GM19452 (cell line): ENCODE results near the gene TP53TG5.
"Not testable (repeated sequence)": the region's sequence is repeated elsewhere in the genome, so short reads cannot be mapped to it uniquely, and the experiment has no call there.

Experiments used
- ATAC-seq: cut with Tn5 transposase; IDR thresholded peaks from one replicate; pipeline ENCODE4 v1.9.1; 2021; ENCODE audit not compliant: unreplicated experiment

The TP53TG5 gene

GRCh38 chr20:45367126-45367525 lies 11.0 kb downstream of the TP53TG5 start:
- ATAC-seq = no peak

DNA sequence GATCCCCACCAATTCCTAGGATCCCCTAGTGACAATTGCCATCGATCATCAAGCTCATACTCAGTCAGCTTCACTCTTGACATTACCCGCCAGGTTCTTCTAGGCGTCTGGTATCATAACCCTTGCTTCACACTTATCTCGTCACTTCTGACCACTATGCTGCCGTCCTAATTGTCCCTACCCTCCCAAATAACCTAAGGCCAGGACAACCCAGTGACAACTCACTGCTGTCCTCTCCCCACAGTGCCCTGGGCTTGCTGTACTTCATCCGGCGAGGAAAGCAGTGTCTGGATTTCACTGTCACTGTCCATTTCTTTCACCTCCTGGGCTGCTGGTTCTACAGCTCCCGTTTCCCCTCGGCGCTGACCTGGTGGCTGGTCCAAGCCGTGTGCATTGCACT lies 11.5 kb downstream of the TP53TG5 start:
- no peak for ATAC-seq

DNA sequence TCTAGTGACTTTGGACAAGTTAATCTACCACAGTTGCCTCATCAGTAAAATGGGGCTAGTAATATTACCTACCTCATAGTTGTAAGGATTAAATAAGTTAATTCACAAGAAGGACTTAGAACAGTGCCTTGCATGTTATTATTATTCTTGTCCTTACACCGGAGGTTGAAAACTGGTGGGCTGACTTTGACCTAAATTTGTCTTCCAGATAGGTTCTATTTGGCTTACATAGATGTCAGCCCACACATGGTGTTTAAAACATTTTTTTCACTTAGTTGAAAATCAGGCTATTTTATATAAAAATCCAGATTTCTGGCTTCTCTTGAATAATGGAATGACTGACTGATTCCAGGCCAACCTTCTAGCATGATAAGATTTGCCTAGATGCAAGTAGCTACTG lies 11.9 kb downstream of the TP53TG5 start:
- ATAC-seq = no peak

DNA sequence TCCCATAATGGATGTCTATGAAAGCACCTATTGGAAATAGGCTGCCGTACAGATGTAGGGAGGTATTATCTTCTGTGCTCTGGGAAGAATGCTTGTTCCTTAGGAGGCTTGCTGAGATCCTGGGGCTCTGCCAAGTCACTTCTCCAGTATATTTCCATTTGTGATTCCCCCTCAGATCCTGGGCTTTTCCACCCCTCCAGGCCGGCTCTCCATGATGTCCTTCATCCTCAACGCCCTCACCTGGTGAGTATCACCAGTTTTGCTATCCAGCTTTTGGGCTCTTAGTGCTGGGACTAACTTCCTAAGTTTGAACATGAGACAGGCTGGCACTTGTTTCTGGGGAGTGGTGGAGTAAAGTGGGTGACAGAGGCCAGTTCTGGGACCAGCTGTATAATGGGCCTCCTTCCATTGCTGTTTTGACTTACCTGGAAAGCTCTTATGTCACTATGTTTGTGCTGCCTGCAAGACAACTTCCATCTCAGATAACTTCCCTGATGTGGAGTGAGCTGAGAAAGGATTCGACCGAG lies 12.6 kb downstream of the TP53TG5 start:
- no peak for ATAC-seq

GRCh38 chr20:45363611-45364492 lies 14.3 kb downstream of the TP53TG5 start:
- no peak for ATAC-seq

DNA sequence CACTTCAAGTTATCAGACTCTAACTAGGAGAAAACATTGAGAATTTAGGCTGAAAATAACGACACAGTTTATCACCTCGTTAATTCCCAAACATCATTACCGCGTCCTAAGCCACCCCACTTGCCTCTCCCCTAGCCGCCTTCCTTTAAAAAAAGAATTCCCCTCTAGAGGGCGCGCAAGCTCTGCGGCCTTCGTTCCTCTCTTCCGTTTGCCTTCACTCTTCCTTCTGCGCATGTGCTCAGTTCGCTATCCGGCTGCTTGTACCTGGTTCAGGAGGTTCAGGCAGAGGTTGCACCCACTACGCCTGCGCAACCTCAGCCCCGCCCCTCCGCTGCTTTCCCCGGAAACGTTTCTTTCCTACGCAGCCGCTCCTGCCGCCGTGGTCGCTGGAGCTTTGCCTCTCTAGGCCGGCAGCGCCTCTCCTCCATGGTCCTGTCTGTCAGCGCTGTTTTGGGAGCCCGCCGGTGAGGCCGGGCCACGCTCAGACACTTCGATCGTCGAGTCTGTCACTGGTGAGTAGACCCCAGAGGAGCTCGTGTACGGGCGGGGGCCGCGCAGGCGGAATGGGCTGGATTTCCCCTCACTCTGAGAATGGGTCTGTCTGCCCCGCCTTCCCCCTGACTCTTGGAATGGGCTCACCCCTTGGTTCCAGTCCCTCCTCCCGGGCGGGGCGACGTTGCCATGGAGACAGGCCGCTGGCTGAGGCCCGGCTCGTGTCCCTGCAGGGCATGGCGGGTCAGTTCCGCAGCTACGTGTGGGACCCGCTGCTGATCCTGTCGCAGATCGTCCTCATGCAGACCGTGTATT lies 15.1 kb downstream of the TP53TG5 start, which contains the start of gene SYS1:
Gene SYS1 (plus strand): TSS at position 353 of the 807 bp plus-strand sequence. CDS start 376 bp downstream, at position 729.
- peak; percentile 84 for ATAC-seq

- ATAC-seq = no peak
These were observed 16.3 kb downstream of the TP53TG5 start for GRCh38 chr20:45361793-45362192.

- ATAC-seq = no peak
These were observed 18.5 kb downstream of the TP53TG5 start for GRCh38 chr20:45359406-45360148.

DNA sequence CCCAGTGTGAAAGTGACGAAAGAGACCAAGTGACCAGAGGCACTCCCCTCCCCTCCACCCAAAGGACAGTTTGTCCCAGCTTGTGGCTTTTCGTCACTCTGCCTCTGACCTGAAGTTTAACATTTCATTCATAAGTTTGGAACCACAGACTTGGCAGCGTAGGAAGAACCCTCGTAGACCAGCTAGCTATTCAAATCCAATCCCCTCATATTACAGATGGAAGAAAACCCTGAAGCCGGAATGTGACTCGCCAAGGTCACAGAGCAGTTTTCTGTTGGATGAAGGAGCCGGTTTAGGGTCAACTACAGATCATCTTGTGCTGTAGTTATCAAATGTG lies 19.1 kb downstream of the TP53TG5 start:
- no peak for ATAC-seq

- ATAC-seq = no peak
These were observed 19.6 kb downstream of the TP53TG5 start for GRCh38 chr20:45358282-45359068.

GRCh38 chr20:45355209-45356084 lies 22.7 kb downstream of the TP53TG5 start:
- ATAC-seq = no peak

GRCh38 chr20:45354423-45355208 lies 23.5 kb downstream of the TP53TG5 start:
- no peak for ATAC-seq

DNA sequence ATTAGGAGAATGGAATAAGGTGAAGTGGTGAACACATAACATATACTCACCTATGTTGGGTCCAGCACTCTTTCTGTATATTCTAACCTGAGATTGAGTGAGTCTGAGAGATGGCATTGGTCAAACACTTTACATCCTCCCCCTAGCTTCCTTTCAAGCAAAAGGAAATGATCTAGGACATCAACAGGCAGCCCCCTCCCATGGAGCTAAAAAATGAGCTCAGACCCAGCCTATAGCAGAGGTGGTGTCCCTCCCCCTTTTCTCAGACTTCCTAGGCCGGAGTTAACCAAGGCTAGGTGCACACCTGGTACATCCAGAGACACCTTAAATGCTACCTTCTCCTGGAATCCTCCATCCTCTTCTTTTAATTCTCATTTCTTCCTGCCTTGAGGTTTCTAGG lies 24.4 kb downstream of the TP53TG5 start:
- ATAC-seq = no peak

DNA sequence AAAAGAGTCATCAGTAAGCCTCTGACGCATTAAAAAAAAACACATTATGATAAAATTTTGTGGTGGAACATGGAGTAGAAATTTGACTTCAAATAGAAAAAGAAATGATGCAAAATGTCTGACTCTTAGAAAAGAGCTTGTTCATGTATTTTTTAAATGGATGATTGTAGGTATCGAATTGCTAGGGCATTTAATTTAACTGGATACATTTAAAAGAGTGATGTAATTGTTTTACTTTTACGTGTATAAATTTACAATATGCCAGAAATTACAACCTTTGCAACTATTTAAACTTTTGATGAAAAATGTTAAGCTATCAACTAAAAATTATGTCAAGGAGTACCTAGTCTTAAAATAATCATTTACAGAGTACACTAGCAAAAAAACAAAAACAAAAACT lies 25.4 kb downstream of the TP53TG5 start:
- ATAC-seq = no peak

DNA sequence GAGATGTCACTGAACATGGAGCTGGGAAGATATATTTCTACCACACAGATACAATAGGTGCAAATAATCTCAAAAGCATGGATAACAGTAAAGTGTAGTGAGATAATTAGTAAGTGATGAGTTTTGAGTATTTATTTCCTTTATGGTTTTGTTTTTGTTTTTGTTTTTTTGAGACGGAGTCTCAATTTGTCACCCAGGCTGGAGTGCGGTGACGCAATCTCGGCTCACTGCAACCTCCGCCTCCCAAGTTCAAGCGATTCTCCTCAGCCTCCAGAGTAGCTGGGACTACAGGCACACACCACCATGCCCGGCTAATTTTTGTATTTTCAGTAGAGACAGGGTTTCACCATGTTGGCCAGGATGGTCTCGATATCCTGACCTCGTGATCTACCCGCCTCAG lies 27.3 kb downstream of the TP53TG5 start:
- ATAC-seq = not testable (repeated sequence)

DNA sequence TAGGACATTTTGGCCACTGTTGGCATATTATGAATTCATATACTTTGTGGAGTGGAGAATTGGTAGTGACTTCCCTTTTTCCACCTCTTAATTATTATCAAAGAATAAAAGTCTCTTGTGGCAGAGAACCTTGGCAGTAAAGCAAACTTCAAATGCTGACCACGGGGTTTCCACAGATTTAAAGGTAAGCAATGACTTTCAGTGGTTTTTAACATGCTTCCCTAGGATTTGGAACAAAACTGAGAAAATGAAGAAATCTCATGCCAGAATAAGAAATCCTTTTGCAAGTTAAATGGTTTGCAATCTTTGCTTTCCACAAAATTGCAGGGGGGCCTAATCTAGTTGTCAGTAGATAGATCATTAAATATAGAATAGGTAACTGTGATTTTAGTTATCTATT lies 27.9 kb downstream of the TP53TG5 start:
- no peak for ATAC-seq

DNA sequence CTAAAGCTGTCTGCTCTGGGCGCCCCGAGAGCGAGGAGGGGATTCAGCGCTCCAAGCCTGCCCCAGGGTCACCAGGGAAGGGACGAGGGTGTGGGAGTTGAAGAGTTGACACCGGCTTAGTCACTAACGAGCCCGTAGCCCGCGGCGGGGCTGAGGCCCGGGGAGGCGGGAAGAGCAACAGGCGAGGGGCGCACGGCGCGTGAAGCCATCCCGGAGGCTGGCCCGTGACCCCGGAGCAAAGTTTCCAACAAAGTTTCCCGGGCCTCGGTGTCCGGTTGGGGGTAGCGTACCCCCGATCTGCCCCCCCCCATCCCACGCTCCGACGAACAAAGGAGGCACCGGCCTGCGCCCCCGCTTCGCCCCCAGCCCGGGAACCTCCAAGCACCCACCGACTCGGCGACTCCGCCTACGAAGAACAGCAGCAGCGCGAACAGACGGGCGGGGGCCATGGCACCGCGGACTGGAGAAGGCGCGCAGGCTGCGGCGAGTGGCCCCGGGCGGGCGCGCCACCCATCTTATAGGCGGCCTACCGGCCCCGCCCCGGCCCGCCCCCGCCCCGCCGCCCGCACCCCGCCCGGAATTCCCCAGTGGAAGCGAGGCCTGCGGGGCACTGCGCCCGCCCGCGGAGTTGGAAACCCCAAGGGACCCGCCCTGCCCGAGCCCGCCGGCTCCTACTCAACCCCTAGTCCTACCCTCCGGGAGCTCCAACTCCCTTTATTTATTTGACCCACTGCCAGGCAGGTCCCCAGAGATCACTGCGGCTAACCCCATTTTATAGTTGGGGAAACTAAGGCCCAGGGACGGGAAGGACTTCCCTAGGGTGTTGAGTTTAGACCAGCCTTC lies 30.0 kb downstream of the TP53TG5 start, which contains the start of gene SDC4:
Gene SDC4 (minus strand): TSS at position 489 of the 843 bp plus-strand sequence. CDS start 40 bp downstream, at position 449.
- no peak for ATAC-seq
